Thyroid gland (tissue), 4 donors: ENCODE results near the gene TNRC18.

Source experiments
- POLR2A ChIP-seq, 2 donors: fragments of 450-650 bp; IDR thresholded peaks; one replicate each; pipeline ENCODE4 v1.6.1; 2017; ENCODE audit warnings: antibody characterized with exemption in 2 of 2, mild to moderate bottlenecking in 2 of 2, moderate library complexity in 1 of 2
- TF ChIP-seq, protein P1 (sequence below), 6 experiments: fragments of 200-600 bp in 3 of 6; fragments of 450-650 bp in 3 of 6; sonication (generic) in 3 of 6; IDR thresholded peaks; one replicate each; pipeline ENCODE4 v1.5.1; 2016 to 2019; ENCODE audit warnings: antibody characterized with exemption in 6 of 6, mild to moderate bottlenecking in 2 of 6, inconsistent platforms in 1 of 6, moderate library complexity in 1 of 6

DNA sequence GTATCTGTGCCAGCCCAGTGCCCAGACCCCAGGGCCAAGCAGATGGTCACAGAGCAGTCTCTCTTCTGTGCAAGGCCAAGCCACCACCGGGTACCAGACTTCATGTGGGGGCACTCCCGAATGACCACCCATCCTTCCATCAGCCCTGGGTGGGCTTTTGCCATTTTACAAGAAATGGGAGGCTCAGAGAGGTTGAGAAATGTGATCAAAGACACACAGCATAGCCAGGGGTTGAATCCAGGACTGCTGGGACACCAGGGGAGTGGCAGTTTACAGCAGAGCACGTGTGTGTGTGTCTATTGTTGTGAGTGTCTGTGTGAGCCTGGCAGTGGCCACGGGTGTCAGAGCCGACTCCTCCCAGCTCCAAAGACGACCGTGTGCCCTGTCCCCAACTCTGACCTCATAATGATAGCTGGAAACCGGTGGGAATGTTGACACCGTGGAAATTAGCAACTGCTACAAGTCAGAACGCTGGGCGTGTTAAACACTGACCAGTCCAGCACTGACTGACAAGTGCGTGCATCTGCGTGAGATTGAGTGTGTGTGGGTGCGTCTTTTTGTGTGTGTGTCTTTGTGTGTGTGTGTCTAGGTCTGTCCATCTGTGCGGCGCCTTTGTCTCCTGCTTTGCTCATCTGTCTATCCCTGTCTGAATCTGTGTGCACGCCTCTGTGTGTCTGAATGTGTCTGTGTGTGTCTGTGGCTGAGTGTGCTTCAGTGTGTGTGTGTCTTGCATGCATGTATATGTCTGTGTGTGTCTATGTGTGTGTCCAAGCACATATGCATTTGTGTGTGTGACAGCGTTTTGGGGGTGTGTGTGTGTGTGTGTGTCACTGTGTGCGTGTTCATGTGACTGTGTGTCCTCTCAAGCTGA, 158.1 kb downstream of the TNRC18 start:
- TF ChIP-seq, protein P1, sequence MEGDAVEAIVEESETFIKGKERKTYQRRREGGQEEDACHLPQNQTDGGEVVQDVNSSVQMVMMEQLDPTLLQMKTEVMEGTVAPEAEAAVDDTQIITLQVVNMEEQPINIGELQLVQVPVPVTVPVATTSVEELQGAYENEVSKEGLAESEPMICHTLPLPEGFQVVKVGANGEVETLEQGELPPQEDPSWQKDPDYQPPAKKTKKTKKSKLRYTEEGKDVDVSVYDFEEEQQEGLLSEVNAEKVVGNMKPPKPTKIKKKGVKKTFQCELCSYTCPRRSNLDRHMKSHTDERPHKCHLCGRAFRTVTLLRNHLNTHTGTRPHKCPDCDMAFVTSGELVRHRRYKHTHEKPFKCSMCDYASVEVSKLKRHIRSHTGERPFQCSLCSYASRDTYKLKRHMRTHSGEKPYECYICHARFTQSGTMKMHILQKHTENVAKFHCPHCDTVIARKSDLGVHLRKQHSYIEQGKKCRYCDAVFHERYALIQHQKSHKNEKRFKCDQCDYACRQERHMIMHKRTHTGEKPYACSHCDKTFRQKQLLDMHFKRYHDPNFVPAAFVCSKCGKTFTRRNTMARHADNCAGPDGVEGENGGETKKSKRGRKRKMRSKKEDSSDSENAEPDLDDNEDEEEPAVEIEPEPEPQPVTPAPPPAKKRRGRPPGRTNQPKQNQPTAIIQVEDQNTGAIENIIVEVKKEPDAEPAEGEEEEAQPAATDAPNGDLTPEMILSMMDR (IDR thresholded peaks at IDR 0.05) = no peak
- TF ChIP-seq POLR2A (IDR thresholded peaks at IDR 0.05) = no peak
